Activated effector memory CD4-positive, alpha-beta T cell treated with anti-CD3 and anti-CD28 coated beads, Interleukin-2, amount 50 U/mL, for 16 hours (primary cell): ENCODE measurements around the gene DOC2B.
"Not testable (repeated sequence)": the region's sequence is repeated elsewhere in the genome, so short reads cannot be mapped to it uniquely, and the experiment has no call there.

ENCODE experiments used
- DNase-seq: peaks from one replicate; pipeline ENCODE4 v3.0.0-alpha.2; 2020

Gene DOC2B

GRCh38 chr17:210402-210801, 29.0 kb upstream of the DOC2B start:
- DNase-seq = no peak

GRCh38 chr17:208429-208828, 27.0 kb upstream of the DOC2B start:
- DNase-seq = no peak

- no peak for DNase-seq
These were observed 26.3 kb upstream of the DOC2B start for GRCh38 chr17:207775-208174.

- no peak for DNase-seq
These were observed 25.6 kb upstream of the DOC2B start for GRCh38 chr17:206941-207560.

GRCh38 chr17:206484-206883, 25.0 kb upstream of the DOC2B start:
- not testable (repeated sequence) for DNase-seq

GRCh38 chr17:205817-206216, 24.4 kb upstream of the DOC2B start:
- no peak for DNase-seq

GRCh38 chr17:205148-205669, 23.8 kb upstream of the DOC2B start:
- no peak for DNase-seq

- DNase-seq = no peak
These were observed 23.1 kb upstream of the DOC2B start for GRCh38 chr17:204427-205147.

- DNase-seq = no peak
These were observed 21.1 kb upstream of the DOC2B start for GRCh38 chr17:202501-202951.

GRCh38 chr17:201736-202135, 20.3 kb upstream of the DOC2B start:
- DNase-seq = not testable (repeated sequence)

GRCh38 chr17:201257-201656, 19.8 kb upstream of the DOC2B start:
- DNase-seq = not testable (repeated sequence)

- DNase-seq = no peak
These were observed 19.1 kb upstream of the DOC2B start for GRCh38 chr17:200586-200985.

- no peak for DNase-seq
These were observed 18.5 kb upstream of the DOC2B start for GRCh38 chr17:199806-200545.

GRCh38 chr17:199191-199604, 17.7 kb upstream of the DOC2B start:
- DNase-seq = no peak

- DNase-seq = not testable (repeated sequence)
These were observed 16.8 kb upstream of the DOC2B start for GRCh38 chr17:198225-198624.

GRCh38 chr17:197352-197751, 15.9 kb upstream of the DOC2B start:
- DNase-seq = no peak

GRCh38 chr17:194828-195602, 13.6 kb upstream of the DOC2B start:
- no peak for DNase-seq

- no peak for DNase-seq
These were observed 12.7 kb upstream of the DOC2B start for GRCh38 chr17:193841-194806.

- DNase-seq = no peak
These were observed 12.0 kb upstream of the DOC2B start for GRCh38 chr17:193426-193810.

- DNase-seq = no peak
These were observed 11.4 kb upstream of the DOC2B start for GRCh38 chr17:192666-193425.

- no peak for DNase-seq
These were observed 8.0 kb upstream of the DOC2B start for GRCh38 chr17:189444-189843.
